SK-N-SH treated with all-trans-retinoic acid at 6 μM for 48 hours (cell line): ENCODE data around the gene LRP5.
A peak's percentile ranks its signal among the peaks of the same experiment; 100 is the strongest.

Experiments
- ATAC-seq: fragments of 200-7000 bp; cut with Tn5 transposase; 3 replicates; pipeline ENCODE4 v1.9.1; 2020; ENCODE audit warnings: mild to moderate bottlenecking, moderate library complexity
- BACH2 ChIP-seq: fragments of 250-450 bp; sonication (Bioruptor Pico); IDR thresholded peaks from 2 replicates; pipeline ENCODE4 v1.9.0; 2021; ENCODE audit warnings: mild to moderate bottlenecking, borderline replicate concordance
- CREB5 ChIP-seq: fragments of 250-450 bp; sonication (Bioruptor Pico); IDR thresholded peaks from 2 replicates; pipeline ENCODE4 v1.5.1; 2020; ENCODE audit warnings: low read depth, mild to moderate bottlenecking, moderate library complexity
- CSDC2 ChIP-seq: fragments of 250-450 bp; sonication (Bioruptor Pico); IDR thresholded peaks from 2 replicates; pipeline ENCODE4 v1.5.0; 2020; ENCODE audit warnings: mild to moderate bottlenecking, moderate library complexity
- CSRNP3 ChIP-seq: fragments of 250-450 bp; sonication (Bioruptor Pico); IDR thresholded peaks from 2 replicates; pipeline ENCODE4 v1.5.1; 2021; ENCODE audit warnings: mild to moderate bottlenecking, moderate library complexity
- ESRRG ChIP-seq: fragments of 250-450 bp; sonication (Bioruptor Pico); IDR thresholded peaks from 2 replicates; pipeline ENCODE4 v1.6.1; 2021; ENCODE audit warnings: mild to moderate bottlenecking
- GLIS3 ChIP-seq: fragments of 250-450 bp; sonication (Bioruptor Pico); IDR thresholded peaks from 2 replicates; pipeline ENCODE4 v1.5.0; 2020; ENCODE audit warnings: mild to moderate bottlenecking, moderate library complexity
- PATZ1 ChIP-seq: fragments of 250-450 bp; sonication (Bioruptor Pico); IDR thresholded peaks from 2 replicates; pipeline ENCODE4 v1.8.0; 2020; ENCODE audit warnings: mild to moderate bottlenecking, moderate library complexity, borderline replicate concordance
- PPARA ChIP-seq: fragments of 250-450 bp; sonication (Bioruptor Pico); IDR thresholded peaks from 2 replicates; pipeline ENCODE4 v1.5.0; 2020; ENCODE audit warnings: mild to moderate bottlenecking, borderline replicate concordance
- SNAI2 ChIP-seq: fragments of 250-450 bp; sonication (Bioruptor Pico); IDR thresholded peaks from 2 replicates; pipeline ENCODE4 v1.5.0; 2020; ENCODE audit warnings: mild to moderate bottlenecking, moderate library complexity
- TCF4 ChIP-seq: fragments of 250-450 bp; sonication (Bioruptor Pico); IDR thresholded peaks from 2 replicates; pipeline ENCODE4 v1.8.0; 2021; ENCODE audit warnings: mild to moderate bottlenecking, moderate library complexity, borderline replicate concordance
- TOX ChIP-seq: fragments of 250-450 bp; sonication (Bioruptor Pico); IDR thresholded peaks from 2 replicates; pipeline ENCODE4 v1.8.0; 2021; ENCODE audit warnings: mild to moderate bottlenecking, moderate library complexity, borderline replicate concordance
- TSHZ2 ChIP-seq: fragments of 250-450 bp; sonication (Bioruptor Pico); IDR thresholded peaks from 2 replicates; pipeline ENCODE4 v1.5.0; 2020; ENCODE audit warnings: mild to moderate bottlenecking, moderate library complexity
- ZFP3 ChIP-seq: fragments of 250-450 bp; sonication (Bioruptor Pico); IDR thresholded peaks from 2 replicates; pipeline ENCODE4 v1.5.0; 2020; ENCODE audit warnings: mild to moderate bottlenecking, moderate library complexity
- ZFP30 ChIP-seq: fragments of 450-650 bp; formaldehyde crosslinking; IDR thresholded peaks from 2 replicates; pipeline ENCODE4 v1.5.0; 2022; ENCODE audit warnings: mild to moderate bottlenecking, moderate library complexity
- ZNF565 ChIP-seq: fragments of 450-650 bp; formaldehyde crosslinking; conservative IDR thresholded peaks from 2 replicates; pipeline ENCODE4 v1.5.0; 2020; ENCODE audit warnings: low read depth, mild to moderate bottlenecking, moderate library complexity
- ZNF8 ChIP-seq: fragments of 450-650 bp; formaldehyde crosslinking; IDR thresholded peaks from 2 replicates; pipeline ENCODE4 v1.5.0; 2020; ENCODE audit warnings: mild to moderate bottlenecking, moderate library complexity

Gene LRP5

GRCh38 chr11:68337399-68337835, 25.0 kb downstream of the LRP5 start:
- TF ChIP-seq CSRNP3 (CRISPR knock-in tag) (no peak), BACH2 (no peak), TOX (CRISPR knock-in tag) (no peak), ZNF565 (CRISPR knock-in tag) (no peak), ESRRG (CRISPR knock-in tag) (no peak)
- ATAC-seq = no peak

GRCh38 chr11:68338051-68338780, 25.8 kb downstream of the LRP5 start:
- TF ChIP-seq ZNF8 (CRISPR knock-in tag) (no peak), TCF4 (no peak), CREB5 (CRISPR knock-in tag) (no peak)
- peak; percentile 52 for ATAC-seq

GRCh38 chr11:68340003-68340767, 27.8 kb downstream of the LRP5 start:
- no peak for ATAC-seq
- TF ChIP-seq CREB5 (CRISPR knock-in tag) = no peak
- TF ChIP-seq PATZ1 = no peak
- TF ChIP-seq CSDC2 (CRISPR knock-in tag) = no peak
- TF ChIP-seq PPARA (CRISPR knock-in tag) = no peak
- TF ChIP-seq GLIS3 (CRISPR knock-in tag) = no peak
- TF ChIP-seq ZFP30 (CRISPR knock-in tag) = no peak
- TF ChIP-seq SNAI2 (CRISPR knock-in tag) = no peak
- TF ChIP-seq ZNF565 (CRISPR knock-in tag) = no peak
- no peak for TF ChIP-seq TSHZ2
- no peak for TF ChIP-seq TCF4
- TF ChIP-seq TOX (CRISPR knock-in tag) = no peak

- ATAC-seq = no peak
- TF ChIP-seq ZFP30 (CRISPR knock-in tag) (no peak), TSHZ2 (no peak), ZFP3 (CRISPR knock-in tag) (no peak), CSRNP3 (CRISPR knock-in tag) (no peak), CSDC2 (CRISPR knock-in tag) (no peak), BACH2 (no peak), SNAI2 (CRISPR knock-in tag) (no peak), ZNF565 (CRISPR knock-in tag) (no peak), TOX (CRISPR knock-in tag) (no peak)
These were observed 28.6 kb downstream of the LRP5 start for GRCh38 chr11:68340784-68341556.
